ENCODE results near the gene GLYAT. TPM values are rescaled to one million over a fixed set of nuclear protein-coding genes. Genes with fewer than 3 reads are reported as not detected.

The GLYAT gene
- total RNA-seq, 4 donors from 2014 or later, result 0.67 to 1.1 TPM; not detected in 2

- 48 to 56% methylated on average over 4 of the region's 5 CpGs for WGBS, 2 donors (ENCODE audit: low coverage in 1 of 2)
- Histone ChIP-seq H3K4me1 (no peaks in the 10 kb centered on the region), H3K36me3 (no peaks in the 10 kb centered on the region), H3K27ac (no peak overlapping the region), H3K9me3 (no peaks in the 10 kb centered on the region), H3K27me3 (peaks cover 40% of the 10 kb centered on the region), H3K4me3 (no peak overlapping the region)
- ATAC-seq, result no peak
- TF ChIP-seq CTCF (IDR thresholded peaks at IDR 0.05) (no peak), POLR2AphosphoS5 (IDR thresholded peaks at IDR 0.05) (no peak), POLR2A (IDR thresholded peaks at IDR 0.05) (no peak), EP300 (IDR thresholded peaks at IDR 0.05) (no peak)
Observed at GRCh38 chr11:58659910-58660570, 71.7 kb downstream of the GLYAT start.

GRCh38 chr11:58659404-58659803 is 72.3 kb downstream of the GLYAT start:
- Histone ChIP-seq H3K27me3 (peaks cover 34% of the 10 kb centered on the region), H3K4me3 (no peak overlapping the region), H3K9me3 (no peaks in the 10 kb centered on the region), H3K4me1 (peaks cover 0 to under 1% (median 0%) of the 10 kb centered on the region in 3 donors), H3K36me3 (no peaks in the 10 kb centered on the region), H3K27ac (no peak overlapping the region)
- no peak for ATAC-seq
- no peak for TF ChIP-seq POLR2A (IDR thresholded peaks at IDR 0.05)
- no peak for TF ChIP-seq POLR2AphosphoS5 (IDR thresholded peaks at IDR 0.05)
- TF ChIP-seq EP300 (IDR thresholded peaks at IDR 0.05), result no peak
- TF ChIP-seq CTCF (IDR thresholded peaks at IDR 0.05), result no peak
- 42 to 66% methylated on average over 2 of the region's 2 CpGs for WGBS, 2 donors (ENCODE audit: low coverage in 1 of 2)

Other genes starting within 250 kb of the GLYAT start
- gene OR5B21, start 223.8 kb downstream of the GLYAT start, total RNA-seq, result not detected
- 1 to 10 TPM; 4.7 to 5.4 (median 5.3) TPM for gene LPXN, start 156.1 kb downstream of the GLYAT start, total RNA-seq
- gene ZFP91, start 152.9 kb downstream of the GLYAT start, total RNA-seq, result 10 to 100 TPM; 64.9 to 94.8 (median 89.7) TPM
- gene CNTF, start 109.3 kb downstream of the GLYAT start, total RNA-seq, result 1 to 10 TPM; 1.2 to 2.4 (median 1.6) TPM
- gene GLYATL2, start 112.8 kb upstream of the GLYAT start, total RNA-seq, result 1 to 10 TPM in 1 of 4 donors, not detected in 3; 3.6 TPM
- 1 to 10 TPM in 1 of 4 donors, not detected in 3; 3.9 TPM for gene GLYATL1, start 207.5 kb upstream of the GLYAT start, total RNA-seq

All from gastroesophageal sphincter (tissue), 4 donors.